ENCODE measurements around the gene CDC20.
"Not testable (repeated sequence)": the region's sequence is repeated elsewhere in the genome, so short reads cannot be mapped to it uniquely, and the experiment has no call there.

Gene CDC20

DNA sequence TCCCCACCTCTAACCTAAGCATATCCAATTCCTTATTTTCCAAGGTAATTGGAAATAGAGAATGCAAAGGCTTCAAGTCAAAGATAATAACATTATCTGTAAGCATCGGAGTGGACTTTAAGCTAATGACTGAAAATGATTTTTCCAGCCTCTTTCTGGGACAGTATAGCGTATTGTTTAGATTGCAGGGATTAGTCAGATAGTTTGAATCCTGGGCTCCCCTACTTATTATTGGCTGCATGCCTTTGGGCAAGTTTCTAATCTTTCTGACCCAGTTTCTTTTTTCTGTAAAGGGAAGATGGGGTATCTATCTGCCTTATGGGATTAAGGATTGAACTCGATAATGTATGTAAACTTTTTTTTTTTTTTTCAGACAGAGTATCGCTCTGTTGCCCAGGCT is 1.5 kb upstream of the CDC20 start:
- DNase-seq = no peak

DNA sequence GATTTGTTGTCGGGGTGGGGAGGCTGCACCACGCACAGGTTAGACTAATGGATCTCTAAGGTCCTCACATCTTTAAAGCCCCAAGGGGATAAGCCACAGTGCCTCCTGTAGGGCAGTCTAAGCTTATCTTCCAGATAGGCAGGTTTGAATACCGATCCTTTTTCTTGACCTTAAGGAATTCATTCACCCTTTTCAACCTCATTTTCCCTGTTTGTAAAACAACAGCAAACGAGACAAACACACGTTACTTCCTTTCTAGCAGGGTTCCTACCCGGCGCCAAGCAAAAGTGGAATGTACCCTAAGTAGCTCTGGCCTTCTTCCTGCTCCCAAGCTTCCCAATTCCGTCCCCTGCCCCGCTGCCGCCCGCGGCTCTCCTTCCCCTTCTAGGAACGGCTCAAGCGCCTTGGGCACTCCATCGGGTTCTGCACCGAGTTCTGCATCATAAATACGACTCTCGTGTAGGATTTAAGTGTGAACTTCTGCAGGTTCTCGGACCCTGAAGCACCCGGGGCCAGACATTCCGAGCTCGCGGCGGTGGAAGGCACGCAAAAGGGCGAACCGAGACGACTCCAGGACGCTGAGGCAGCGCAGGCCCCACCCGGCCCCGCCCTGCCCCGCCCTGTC is 548 bp upstream of the CDC20 start:
- DNase-seq = peak in 8 of 56 donors; percentile 8 to 48 (median 20)

DNA sequence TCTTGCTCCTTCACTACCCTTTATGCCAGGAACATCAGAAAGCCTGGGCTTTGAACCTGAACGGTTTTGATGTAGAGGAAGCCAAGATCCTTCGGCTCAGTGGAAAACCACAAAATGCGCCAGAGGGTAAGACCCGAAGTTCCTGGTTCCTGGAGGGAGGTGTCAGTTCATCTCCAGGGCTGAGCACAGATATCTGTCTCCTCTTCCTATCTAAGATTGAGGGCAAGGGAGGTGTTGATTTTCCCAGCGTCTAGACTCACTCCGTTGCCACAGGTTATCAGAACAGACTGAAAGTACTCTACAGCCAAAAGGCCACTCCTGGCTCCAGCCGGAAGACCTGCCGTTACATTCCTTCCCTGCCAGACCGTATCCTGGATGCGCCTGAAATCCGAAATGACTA is 915 bp downstream of the CDC20 start:
- no peak for DNase-seq

DNA sequence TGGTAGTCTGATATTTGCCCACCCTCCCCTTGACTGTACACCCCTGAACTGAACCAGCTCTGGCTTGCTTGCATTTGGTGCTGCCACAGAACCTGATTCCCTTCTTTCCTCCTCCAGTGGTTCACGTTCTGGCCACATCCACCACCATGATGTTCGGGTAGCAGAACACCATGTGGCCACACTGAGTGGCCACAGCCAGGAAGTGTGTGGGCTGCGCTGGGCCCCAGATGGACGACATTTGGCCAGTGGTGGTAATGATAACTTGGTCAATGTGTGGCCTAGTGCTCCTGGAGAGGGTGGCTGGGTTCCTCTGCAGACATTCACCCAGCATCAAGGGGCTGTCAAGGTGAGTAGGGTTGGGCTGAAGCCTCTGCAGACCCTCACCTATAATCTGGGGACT is 1.8 kb downstream of the CDC20 start:
- no peak for DNase-seq

DNA sequence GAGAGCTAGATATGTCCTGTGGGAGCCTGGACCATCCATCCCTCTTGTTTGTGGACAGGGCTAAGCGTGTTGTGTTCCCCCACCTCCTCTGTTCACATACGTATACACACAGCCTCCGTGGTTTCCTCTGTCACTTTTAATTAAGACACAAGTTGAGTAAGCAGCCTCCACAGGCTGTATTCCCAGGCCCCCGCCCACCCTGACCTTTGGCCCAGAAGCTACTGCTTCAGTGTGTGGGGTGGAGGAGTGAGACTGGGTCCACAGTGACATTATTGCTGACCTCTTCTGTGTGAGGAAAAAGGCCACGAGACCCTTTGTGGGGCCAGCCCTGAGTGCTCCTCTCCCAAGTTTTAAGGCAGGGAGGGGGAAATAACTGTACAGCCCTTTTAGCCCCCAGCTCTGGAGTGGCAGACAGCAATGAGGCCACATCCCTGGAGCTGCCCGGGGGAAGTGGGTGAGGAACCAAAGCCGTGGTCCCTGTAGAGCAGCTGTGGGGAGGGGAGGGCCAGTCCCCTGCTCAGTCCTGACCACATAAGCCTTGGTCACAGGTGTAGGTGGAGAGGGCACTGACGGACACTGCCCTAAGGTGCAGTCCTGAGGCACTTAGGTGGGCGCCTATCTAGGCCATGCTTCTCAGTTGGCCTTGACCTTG is 4.6 kb downstream of the CDC20 start:
- DNase-seq = no peak

DNA sequence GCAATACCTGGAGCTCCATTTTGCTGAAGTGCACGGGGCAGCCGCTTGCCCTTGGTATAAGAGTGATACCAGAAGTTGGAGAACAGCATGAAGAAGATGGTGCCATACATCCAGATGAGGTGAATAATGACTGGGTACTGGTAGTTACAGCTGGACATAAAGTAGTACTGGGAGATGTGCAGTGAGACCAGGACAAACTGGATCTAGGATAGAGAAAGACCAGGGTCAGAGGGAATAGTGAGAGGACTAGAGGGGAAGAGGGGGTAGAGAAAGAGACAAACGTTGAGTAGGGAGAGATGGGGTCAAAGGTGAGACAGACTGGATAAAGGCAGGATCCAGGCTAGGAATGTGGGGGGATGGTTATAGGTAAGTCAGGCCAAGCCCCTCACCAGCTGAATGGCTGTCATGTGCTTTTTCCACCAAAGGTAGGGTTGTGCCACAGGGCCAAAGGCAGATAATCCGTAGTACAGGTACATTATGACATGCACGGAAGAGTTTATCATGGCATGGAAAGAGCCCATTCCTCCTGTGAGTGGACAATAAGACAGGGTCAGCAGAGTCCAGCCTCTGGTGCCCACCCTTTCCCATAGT is 5.2 kb downstream of the CDC20 start:
- no peak for DNase-seq

DNA sequence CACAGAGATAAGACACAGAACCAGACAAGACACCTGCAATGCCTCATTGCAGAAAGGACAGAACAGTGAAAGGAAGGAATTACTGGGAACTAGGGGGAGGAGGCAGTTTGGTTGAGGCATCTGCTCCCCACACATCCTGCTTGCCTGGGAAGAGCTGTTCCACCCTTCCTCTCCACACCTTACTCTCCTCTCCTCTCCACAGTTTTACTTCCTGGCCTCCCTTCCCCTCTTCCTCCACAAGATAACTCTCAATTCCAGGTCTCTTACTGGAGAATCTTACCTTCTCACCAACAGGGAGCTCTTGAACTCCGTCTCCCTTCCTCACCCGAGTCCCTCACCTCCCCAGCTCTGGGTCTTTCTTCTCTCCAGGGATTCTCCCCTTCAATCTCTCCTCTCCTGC is 6.9 kb downstream of the CDC20 start:
- no peak for DNase-seq

DNA sequence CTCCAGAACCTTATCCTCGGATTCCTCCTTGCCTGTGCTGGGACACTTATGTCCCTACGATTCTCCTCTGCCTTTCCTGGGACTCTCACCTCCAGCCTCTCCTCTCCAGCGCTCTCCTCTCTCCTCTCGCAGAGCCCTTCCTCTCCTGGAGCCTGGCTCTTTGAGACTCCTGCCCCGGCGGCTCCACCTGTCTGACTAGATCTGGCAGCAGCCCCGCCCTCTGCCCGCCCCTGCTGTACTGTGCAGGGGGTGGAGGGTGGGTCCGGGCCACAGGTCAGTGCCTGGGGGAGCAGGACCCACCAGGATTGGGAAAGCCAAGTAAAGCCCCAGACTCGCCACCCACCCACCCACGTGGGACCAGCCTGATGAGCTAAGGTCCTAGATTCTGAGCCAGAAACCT is 7.4 kb downstream of the CDC20 start:
- DNase-seq = no peak

DNA sequence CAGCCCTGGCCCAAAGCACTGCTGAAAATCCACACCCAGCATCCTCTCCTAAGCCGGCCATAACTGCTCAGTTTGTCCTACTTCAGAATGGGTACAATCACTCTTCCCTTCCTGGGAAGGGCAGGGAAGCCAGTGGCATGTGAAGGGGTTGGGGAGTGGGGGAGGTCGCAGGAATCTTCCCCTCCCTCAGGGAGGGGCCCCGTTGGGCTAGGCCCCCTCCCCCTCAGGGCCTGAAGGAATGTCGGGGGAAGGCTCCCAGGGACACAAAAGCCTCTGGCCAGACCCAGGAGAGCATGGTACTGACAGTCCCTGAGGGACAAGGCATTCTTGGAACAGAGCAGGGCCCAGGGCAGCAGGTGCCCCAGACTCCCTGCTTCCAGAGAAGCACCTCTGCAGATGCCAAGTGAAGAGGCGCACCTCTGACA is 7.8 kb downstream of the CDC20 start:
- no peak for DNase-seq

DNA sequence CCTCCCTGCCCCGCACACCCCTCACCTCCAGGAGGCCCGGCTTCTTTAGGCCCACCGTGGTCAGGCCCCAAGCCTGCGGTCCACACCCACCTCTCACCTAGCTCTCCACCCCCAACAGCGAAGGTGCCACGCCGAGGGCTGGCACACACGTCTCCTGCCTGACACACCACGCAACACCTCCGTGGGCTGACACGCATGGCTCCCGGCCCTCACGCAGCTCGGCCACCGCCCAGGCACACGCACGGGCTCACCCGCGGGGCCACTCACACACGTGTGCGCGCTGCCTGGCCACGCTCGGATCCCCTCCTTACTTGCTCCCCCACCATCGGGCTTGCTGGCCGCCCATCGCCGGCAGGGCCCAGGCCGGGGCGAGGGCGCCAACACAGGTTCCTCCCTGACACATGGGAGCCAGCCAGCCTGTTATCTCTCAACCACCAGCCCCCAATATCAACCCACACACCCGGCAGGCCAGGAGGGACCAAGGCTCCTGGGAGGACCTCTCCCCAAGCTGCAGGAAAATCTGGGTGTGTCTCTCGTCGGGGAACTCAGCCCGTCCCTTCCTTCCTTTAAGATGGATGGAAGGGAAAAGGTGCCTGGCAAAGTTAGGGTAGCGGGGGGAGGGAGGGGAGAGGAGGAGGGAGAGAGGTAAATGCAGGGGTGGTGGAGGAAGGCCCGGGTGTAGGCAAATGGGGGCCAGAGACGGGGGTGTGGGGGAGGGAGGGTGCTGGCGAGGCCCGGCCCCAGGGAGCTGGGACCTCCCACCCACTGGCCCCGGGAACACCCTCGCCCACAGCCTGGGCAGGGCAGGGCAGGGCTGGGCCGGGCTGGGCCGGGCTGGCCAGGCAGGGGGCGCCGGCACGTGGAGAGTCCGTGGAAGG is 8.5 kb downstream of the CDC20 start:
- DNase-seq = peak in 3 of 56 donors; percentile 7 to 49 (median 17)

DNA sequence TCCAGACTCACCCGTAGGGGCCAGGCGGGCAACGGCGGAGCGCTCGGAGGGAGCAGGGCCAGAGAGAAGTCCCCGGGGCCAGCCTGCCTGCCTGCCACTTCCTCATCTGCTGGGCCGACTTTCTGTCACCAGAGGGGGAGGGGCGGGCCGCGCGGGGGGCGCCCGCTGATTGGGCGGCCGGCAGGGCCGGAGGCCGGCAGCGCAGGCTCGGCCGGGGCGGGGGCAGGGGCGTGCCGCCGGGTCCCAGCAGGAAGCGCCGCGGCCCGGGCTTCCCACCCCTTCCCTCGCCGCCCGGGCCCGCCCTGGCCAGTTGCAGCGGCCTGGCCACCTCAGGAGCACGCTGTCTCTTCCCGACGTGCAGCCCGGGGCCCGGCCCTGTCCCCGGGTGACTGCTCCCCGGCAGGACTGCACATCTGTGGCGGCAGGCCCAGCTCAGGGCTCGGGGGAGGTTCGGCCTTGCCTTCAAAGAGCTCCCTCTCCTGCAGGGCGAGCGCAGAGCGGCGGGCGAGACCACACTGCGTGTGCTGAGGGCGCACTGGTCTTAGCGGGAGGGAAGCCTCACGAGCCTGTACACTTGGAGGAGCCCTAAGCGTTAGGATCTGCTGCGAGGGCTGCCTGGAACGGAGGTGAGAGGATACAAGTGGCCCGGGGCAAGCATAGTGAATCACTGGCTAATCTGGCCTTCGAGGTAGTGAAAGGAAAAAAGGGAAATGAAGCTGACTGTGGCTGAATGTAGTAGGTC is 9.3 kb downstream of the CDC20 start, which contains the start of gene ELOVL1:
Gene ELOVL1 (minus strand): TSS at position 108 of the 742 bp plus-strand sequence. CDS start 2,402 bp downstream, outside the sequence.
- peak in 55 of 56 donors; percentile 30 to 93 (median 82) for DNase-seq

DNA sequence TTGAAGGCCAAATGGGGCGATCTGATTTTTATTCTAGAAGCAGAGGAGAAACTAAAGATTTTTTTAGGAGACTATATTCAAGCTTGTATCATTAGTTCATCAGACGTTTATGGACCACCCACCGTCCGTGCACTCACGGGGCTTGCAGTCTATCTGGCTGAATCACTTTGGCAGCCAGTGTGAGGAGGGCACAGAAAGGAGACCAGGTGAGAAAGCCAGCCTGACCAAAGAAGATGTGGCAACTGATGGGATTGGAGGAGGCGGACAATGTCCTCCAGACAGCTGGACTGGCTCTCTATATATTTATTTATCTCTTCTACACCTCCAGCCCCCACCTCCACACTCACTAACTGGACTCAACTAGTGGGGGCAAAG is 9.9 kb downstream of the CDC20 start:
- DNase-seq = peak in 1 of 56 donors; percentile 28

DNA sequence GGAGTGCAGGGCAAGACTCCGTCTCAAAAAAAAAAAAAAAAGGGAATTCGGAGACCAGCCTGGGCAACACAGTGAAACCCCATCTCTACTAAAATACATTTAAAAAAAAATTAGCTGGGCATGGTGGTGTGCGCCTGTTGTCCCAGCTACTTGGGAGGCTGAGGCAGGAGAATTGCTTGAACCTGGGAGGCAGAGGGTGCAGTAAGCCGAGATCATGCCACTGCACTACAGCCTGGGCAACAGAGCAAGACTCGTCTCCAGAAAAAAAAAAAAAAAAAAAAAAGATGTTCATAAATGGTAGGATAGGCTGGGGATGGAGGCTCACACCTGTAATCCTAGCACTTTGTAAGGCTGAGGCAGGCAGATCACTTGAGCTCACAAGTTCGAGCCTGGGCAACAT is 11.0 kb downstream of the CDC20 start:
- DNase-seq = not testable (repeated sequence)

DNA sequence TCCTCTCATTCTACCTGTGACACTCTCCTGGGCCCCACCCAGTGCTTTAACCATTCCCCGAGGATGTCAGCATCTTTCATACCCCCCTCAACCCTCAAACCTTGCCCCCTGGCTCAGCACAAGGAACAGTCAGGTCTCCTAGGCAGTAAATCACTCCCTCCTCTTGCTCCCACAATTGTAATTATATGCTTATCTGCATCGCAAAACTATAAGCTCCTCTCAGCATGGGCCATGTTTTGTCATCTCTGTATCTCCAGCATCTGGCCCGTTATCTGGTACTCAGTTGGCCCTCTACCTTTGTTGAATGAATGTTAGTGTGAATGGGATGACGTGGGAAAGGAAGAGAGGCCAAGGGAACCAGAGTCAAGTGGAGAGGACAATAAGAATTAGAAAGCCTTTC is 11.8 kb downstream of the CDC20 start:
- no peak for DNase-seq

DNA sequence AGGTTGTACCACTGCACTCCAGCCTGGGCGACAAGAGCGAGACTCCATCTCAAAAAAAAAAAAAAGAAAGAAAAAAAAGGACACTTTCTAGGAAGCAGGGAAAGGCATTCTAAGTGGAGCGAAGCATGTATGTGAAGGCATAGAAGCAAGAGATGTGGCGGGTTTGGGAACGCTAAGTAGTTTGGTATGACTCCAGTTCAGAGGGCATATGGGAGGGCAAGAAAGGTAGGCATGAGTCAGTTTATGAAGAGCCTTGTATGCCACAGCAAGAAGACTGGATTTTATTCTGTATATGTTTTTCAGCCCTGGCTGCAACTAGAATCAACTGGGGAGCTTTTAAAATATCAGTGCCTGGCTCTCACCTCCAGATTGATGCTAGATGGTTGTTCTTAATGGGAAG is 13.4 kb downstream of the CDC20 start:
- DNase-seq = no peak

DNA sequence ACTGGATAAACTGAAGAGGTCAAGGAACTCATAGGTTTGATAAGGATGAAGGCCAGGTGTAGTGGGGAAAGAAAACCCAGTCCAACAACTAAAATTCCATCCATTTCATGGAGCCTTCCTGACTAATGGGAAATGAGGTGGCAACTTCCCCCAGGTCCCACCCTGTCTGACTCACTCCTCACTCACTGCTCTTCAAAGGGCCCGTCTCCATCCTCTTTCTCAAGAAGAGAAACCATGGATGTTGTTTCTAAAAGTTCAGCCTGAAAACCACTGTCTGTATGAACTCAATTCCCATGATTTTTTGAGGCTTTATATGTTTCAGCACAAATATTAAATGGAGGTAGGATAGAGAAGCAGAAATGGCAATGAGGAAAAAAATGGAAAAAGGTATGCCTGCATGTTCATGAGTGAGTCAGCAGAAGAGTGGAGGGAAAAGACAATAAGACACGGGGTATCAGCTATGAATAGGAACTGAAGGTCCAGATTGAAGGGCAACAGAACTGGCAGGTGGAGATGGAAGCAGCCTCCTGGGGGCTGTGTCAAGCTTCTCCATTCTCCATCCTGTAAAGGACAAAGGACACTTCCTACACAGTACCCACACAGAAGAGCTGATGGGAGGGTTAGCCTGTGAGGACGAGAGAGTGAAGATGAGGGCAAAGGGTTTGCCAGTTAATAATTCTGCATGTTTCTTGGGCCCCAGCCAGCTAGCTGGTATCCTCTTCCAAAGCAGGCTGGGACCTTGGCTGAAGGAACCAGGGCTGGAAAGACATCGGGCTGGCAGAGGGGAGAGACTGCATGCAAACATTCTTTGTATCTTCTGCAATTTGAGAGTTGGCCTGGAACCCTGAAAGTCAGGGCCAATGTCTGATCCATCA is 14.5 kb downstream of the CDC20 start:
- DNase-seq = peak in 3 of 56 donors; percentile 3 to 39 (median 11)

DNA sequence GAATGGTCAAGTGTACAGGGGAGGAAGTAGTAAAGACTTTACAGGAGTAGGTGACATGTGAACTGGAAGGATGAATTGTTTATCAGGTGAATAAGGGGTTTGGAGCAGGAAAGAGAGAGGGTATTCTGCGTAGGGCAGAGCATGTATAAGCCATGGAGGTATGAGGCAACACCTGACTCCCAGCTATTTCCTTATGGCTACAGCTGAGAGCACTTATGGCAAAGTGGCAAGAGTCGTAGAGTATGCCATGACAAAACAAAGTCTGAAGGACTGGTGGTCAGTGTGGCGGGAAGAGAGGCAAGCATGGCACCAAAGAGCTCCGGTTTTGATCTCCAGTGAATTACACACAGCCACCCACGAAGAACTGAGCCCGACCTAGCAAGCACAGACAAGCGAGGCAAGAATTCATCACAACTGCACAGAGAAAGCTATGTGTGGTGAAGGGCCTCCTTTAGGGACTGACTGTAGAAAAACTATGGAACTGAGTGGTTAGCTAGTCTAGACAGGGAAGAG is 18.0 kb downstream of the CDC20 start:
- DNase-seq = no peak

DNA sequence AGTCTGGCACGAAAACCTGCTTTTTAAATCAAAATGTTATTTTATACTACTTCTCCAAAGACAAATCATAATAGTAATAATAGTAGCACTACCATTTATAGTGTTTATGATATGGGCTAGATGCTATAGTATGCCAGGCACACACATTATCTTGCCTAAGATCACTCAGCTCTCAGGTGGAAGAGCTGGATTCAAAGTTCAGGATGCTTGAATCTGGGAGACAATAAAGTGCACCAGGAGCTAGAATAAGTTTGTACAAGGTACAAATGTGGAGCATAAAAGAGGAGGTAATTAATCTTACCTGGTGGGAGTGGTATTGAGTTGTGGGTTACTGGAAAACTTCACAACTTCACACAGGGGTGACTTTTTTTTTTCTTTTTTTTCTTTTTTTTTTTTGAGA is 19.1 kb downstream of the CDC20 start:
- DNase-seq = no peak

DNA sequence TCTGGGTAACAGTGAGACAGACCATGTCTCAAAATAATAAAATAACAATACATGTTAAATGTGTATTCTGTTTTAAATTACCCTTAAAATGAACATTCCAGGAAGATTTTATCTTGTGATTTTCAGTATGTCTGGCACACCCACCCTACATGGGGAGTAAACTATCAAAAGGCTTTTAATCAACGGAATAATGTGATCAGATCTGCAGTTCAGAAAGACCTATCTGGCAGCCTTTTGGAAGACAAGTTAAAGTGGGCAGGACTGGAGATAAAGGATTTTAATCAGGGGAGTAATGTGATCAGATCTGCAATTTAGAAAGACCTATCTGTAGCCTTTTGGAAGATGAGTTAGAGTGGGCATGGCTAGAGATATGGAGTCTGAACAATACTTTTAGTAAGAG is 20.7 kb downstream of the CDC20 start:
- DNase-seq = no peak

DNA sequence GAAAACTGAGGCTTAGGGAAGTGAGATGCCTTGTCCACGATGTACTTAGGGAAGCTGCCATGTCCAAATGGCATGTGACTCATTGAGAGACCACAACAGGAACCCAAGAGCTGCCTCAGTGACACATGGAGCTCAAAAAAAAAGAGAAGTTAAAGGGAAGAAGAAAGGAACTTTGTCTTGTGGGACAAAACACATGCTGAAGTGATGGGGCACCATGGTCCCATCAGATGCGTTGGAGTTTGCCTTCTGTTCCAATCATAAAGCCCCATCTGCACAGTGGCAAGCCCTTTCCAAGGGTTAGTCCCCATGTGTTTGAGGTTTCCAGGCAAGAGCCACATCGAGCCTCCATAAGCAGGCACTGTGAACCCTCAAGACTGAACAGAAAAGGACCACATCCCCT is 22.8 kb downstream of the CDC20 start:
- peak in 17 of 56 donors; percentile 11 to 80 (median 53) for DNase-seq

Measured in nucleus accumbens (tissue), 56 donors.